ENCODE measurements around the gene MPEG1.

DNA sequence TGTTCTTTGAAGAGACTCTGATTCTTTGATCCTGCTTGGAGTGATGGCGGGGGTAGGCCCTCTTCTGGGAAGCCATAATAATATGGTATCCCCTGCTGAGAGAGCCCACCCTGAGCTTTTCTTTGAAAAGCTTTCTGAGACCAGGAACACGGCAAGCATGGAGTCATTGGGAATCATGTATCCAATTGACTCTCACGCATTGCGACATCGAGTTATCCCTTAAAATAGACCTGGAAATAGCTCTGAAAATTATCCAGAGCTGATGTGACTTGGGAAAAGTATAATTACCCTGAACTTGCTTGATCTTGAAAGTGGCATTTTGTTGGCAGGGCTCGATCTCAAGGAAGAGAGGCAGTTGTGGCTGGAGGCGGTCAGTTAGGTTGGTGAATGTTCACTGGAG, 36.8 kb upstream of the MPEG1 start:
- no peak for TF ChIP-seq POLR2AphosphoS5 (IDR thresholded peaks at IDR 0.05; ENCODE audit: low read depth, low read length)
- no peak for TF ChIP-seq POLR2A (IDR thresholded peaks at IDR 0.05; ENCODE audit: low read depth, low read length)
- no peak for TF ChIP-seq SPI1 (IDR thresholded peaks at IDR 0.05; ENCODE audit: low read depth, low read length)
- TF ChIP-seq TAF1 (IDR thresholded peaks at IDR 0.05; ENCODE audit: low read depth, low read length) = no peak
- TF ChIP-seq PAX5 (IDR thresholded peaks at IDR 0.05; ENCODE audit: insufficient read depth, low read length, severe bottlenecking) = no peak

Data from GM12891 (cell line).